HepG2 (cell line): Measurements from ENCODE around the gene C10orf143. TPM values are rescaled to one million over a fixed set of nuclear protein-coding genes. Genes with fewer than 3 reads are reported as not detected.

Experiments used
- ATF2 ChIP-seq: sonication (generic); formaldehyde crosslinking; IDR thresholded peaks from 2 replicates; pipeline ENCODE4 v1.4.0; 2020; ENCODE audit warnings: missing genetic modification reagents
- BCL3 ChIP-seq: sonication (generic); formaldehyde crosslinking; IDR thresholded peaks from 2 replicates; pipeline ENCODE4 v1.5.1; 2020; ENCODE audit warnings: mild to moderate bottlenecking, missing genetic modification reagents, moderate library complexity
- DRAP1 ChIP-seq: IDR thresholded peaks from 2 replicates; pipeline ENCODE4 v1.6.1; 2016; ENCODE audit warnings: missing genetic modification reagents, missing compliant biosample characterization
- IRF2 ChIP-seq: IDR thresholded peaks from 2 replicates; pipeline ENCODE4 v1.6.1; 2018; ENCODE audit warnings: missing genetic modification reagents, missing compliant biosample characterization
- NONO ChIP-seq, 2 experiments: fragments of 450-650 bp in 1 of 2; sonication (generic) in 1 of 2; formaldehyde crosslinking in 1 of 2; IDR thresholded peaks in 1 of 2; conservative IDR thresholded peaks in 1 of 2; 2 replicates each; pipeline versions ENCODE4 v1.6.1 to v1.8.0; 2017 to 2022; ENCODE audit warnings: mild to moderate bottlenecking in 1 of 2, missing genetic modification reagents in 1 of 2, moderate library complexity in 1 of 2
- PLRG1 ChIP-seq: fragments of 450-650 bp; conservative IDR thresholded peaks from 2 replicates; pipeline ENCODE4 v1.6.1; 2016
- POLR2G ChIP-seq: fragments of 200-400 bp; formaldehyde crosslinking; IDR thresholded peaks from 2 replicates; pipeline ENCODE4 v1.6.1; 2018; ENCODE audit warnings: mild to moderate bottlenecking, low read depth, low read length, moderate library complexity
- RARA ChIP-seq: IDR thresholded peaks from 2 replicates; pipeline ENCODE4 v1.6.1; 2016; ENCODE audit warnings: missing genetic modification reagents, missing compliant biosample characterization
- TMF1 ChIP-seq: sonication (generic); formaldehyde crosslinking; IDR thresholded peaks from 2 replicates; pipeline ENCODE4 v1.8.1; 2022; ENCODE audit warnings: low read depth, missing genetic modification reagents
- ZBTB49 ChIP-seq: sonication (generic); formaldehyde crosslinking; IDR thresholded peaks from 2 replicates; pipeline ENCODE4 v1.4.0; 2020; ENCODE audit warnings: missing genetic modification reagents, borderline replicate concordance
- ZNF142 ChIP-seq: sonication (generic); formaldehyde crosslinking; IDR thresholded peaks from 2 replicates; pipeline ENCODE4 v1.4.0; 2020; ENCODE audit warnings: missing genetic modification reagents
- ZNF280D ChIP-seq: sonication (generic); formaldehyde crosslinking; IDR thresholded peaks from 2 replicates; pipeline ENCODE4 v1.5.1; 2020; ENCODE audit warnings: mild to moderate bottlenecking, missing genetic modification reagents
- polyA plus RNA-seq, 8 experiments: library from polyadenylated mRNA; depleted of rRNA in 3 of 8; stranded (reverse) in 7 of 8; unstranded in 1 of 8; fragments of >200 nt; fragmentation: Illumina TruSeq in 4 of 8; extraction: Trizol in 4 of 8; gene quantifications; 2 replicates each; pipeline versions ENCODE4 v1.2.1 to v1.2.3, GENCODE V29; 2011 to 2016; ENCODE audit warnings: low read depth in 4 of 8, missing spikeins in 1 of 8, mixed read lengths in 1 of 8; ENCODE audit not compliant: insufficient read depth in 1 of 8
- total RNA-seq, 5 experiments: library from RNA; depleted of rRNA; stranded (reverse); fragments of >200 nt; fragmentation: Illumina TruSeq; extraction: Trizol; gene quantifications; 2 replicates each; pipeline ENCODE4 v1.2.3, GENCODE V29; 2016; ENCODE audit warnings: low read depth in 1 of 5

C10orf143 gene
- total and polyA plus RNA-seq, 2 of the 13 experiments (the other 11 are each of a cell fraction or from before 2014, with no cell fraction given): 0.21 to 0.91 TPM

- TF ChIP-seq ZBTB49 (CRISPR knock-in tag) (no peak), PLRG1 (no peak), IRF2 (CRISPR knock-in tag) (peak; percentile 34; the same call in 1 of the 2 replicates), DRAP1 (peak; percentile 47; the same call in 1 of the 2 replicates), RARA (no peak), TMF1 (CRISPR knock-in tag) (peak; percentile 40; the same call in 1 of the 2 replicates), BCL3 (CRISPR knock-in tag) (peak; percentile 85; the same call in 1 of the 2 replicates), ATF2 (CRISPR knock-in tag) (peak; percentile 48; the same call in 1 of the 2 replicates), ZNF142 (CRISPR knock-in tag) (no peak; the same call in 1 of the 2 replicates), POLR2G (peak; percentile 87), ZNF280D (CRISPR knock-in tag) (peak; percentile 30; the same call in 1 of the 2 replicates), NONO (IDR thresholded peaks at IDR 0.05) (no peak), NONO (CRISPR knock-in tag; conservative IDR thresholded peaks at IDR 0.05) (peak; percentile 63; the same call in 1 of the 2 replicates)
Measured at GRCh38 chr10:130110246-130111112, at the start of gene C10orf143 (continued).
